DND-41 (cell line): Measurements from ENCODE around the gene CDKN2C.
A peak's percentile ranks its signal among the peaks of the same experiment; 100 is the strongest.

Experiments used
- EZH2 ChIP-seq: IDR thresholded peaks from 3 replicates; pipeline ENCODE4 v1.6.1; 2012; ENCODE audit warnings: borderline replicate concordance, low read depth, mild to moderate bottlenecking, moderate library complexity, low read length, inconsistent platforms; ENCODE audit not compliant: severe bottlenecking
- TF ChIP-seq, protein P1 (sequence below): IDR thresholded peaks from 2 replicates; pipeline ENCODE4 v1.5.1; 2012; ENCODE audit warnings: borderline replicate concordance, low read length, moderate library complexity, mild to moderate bottlenecking; ENCODE audit not compliant: poor library complexity, severe bottlenecking; ENCODE audit errors: extremely low read depth

DNA sequence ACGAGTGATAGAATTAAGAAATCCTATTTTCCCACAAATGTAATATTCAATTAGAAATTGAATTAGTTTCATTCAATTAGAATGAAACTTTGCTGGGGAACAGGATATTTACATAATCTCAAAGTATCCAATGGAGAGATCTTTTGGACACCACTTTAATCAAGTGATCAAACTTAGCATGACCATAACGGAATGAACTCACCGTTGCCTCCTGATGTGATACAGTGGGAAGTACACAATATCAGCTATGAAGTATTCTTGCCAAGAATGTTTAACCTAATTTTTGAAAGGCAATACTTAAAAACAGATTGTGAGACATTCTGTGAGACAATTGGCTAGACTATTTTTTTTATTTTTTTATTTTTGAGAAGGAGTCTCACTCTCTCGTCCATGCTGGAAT, 16.6 kb downstream of the CDKN2C start:
- TF ChIP-seq, protein P1, sequence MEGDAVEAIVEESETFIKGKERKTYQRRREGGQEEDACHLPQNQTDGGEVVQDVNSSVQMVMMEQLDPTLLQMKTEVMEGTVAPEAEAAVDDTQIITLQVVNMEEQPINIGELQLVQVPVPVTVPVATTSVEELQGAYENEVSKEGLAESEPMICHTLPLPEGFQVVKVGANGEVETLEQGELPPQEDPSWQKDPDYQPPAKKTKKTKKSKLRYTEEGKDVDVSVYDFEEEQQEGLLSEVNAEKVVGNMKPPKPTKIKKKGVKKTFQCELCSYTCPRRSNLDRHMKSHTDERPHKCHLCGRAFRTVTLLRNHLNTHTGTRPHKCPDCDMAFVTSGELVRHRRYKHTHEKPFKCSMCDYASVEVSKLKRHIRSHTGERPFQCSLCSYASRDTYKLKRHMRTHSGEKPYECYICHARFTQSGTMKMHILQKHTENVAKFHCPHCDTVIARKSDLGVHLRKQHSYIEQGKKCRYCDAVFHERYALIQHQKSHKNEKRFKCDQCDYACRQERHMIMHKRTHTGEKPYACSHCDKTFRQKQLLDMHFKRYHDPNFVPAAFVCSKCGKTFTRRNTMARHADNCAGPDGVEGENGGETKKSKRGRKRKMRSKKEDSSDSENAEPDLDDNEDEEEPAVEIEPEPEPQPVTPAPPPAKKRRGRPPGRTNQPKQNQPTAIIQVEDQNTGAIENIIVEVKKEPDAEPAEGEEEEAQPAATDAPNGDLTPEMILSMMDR = peak; percentile 6
- no peak for TF ChIP-seq EZH2
